ENCODE data around the gene TMEM121B. TPM values are rescaled to one million over a fixed set of nuclear protein-coding genes. Genes with fewer than 3 reads are reported as not detected.

The TMEM121B gene
- under 1 TPM in 3 of 4 donors, not detected in 1; 0.28 to 0.45 (median 0.44) TPM for polyA plus RNA-seq
- long read RNA-seq, donor 1, full-length matches to known transcripts: 3 of 3 reads
- long read RNA-seq, donor 1, partial matches to known transcripts: 0 of 3 reads
- long read RNA-seq, donor 1, other reads (novel, unspliced or antisense): 0 of 3 reads
- long read RNA-seq, donor 2: 0 reads
- long read RNA-seq, donor 3, full-length matches to known transcripts: 1 of 1 reads
- long read RNA-seq, donor 3, partial matches to known transcripts: 0 of 1 reads
- long read RNA-seq, donor 3, other reads (novel, unspliced or antisense): 0 of 1 reads
- long read RNA-seq, donor 4: 0 reads
- long read RNA-seq, donor 5: 0 reads
- long read RNA-seq, donor 6: 0 reads
- long read RNA-seq, donor 7, full-length matches to known transcripts: 1 of 1 reads
- long read RNA-seq, donor 7, partial matches to known transcripts: 0 of 1 reads
- long read RNA-seq, donor 7, other reads (novel, unspliced or antisense): 0 of 1 reads
- long read RNA-seq, donor 8: 0 reads
- long read RNA-seq, donor 9, full-length matches to known transcripts: 1 of 1 reads
- long read RNA-seq, donor 9, partial matches to known transcripts: 0 of 1 reads
- long read RNA-seq, donor 9, other reads (novel, unspliced or antisense): 0 of 1 reads
- long read RNA-seq, donor 10, full-length matches to known transcripts: 1 of 1 reads
- long read RNA-seq, donor 10, partial matches to known transcripts: 0 of 1 reads
- long read RNA-seq, donor 10, other reads (novel, unspliced or antisense): 0 of 1 reads

GRCh38 chr22:17121233-17122195 lies at the start of gene TMEM121B:
Gene TMEM121B (minus strand): TSS chr22:17121360. CDS start chr22:17121127, 233 bp downstream.
- WGBS, 3 donors: 5 to 11% (median 8%) methylated on average over 52 to 69 of the region's 69 CpGs
- peaks cover 3 to 19% (median 18%) of the 10 kb centered on the region in 3 donors for H3K27me3 ChIP-seq (ENCODE audit: control insufficient read depth in 3 of 3, insufficient read depth in 3 of 3, low read length in 3 of 3)
- DNase-seq: peak; percentile 31 to 71

GRCh38 chr22:17167486-17167885 lies 46.3 kb upstream of the TMEM121B start:
- WGBS, 3 donors: 46 to 52% (median 51%) methylated on average over 7 of the region's 7 CpGs
- no peaks in the 10 kb centered on the region for H3K4me1 ChIP-seq (ENCODE audit: control insufficient read depth in 3 of 3, insufficient read depth in 2 of 3, low read depth in 1 of 3, low read length in 2 of 3)
- H3K9me3 ChIP-seq (ENCODE audit: control insufficient read depth in 2 of 2, insufficient read depth in 1 of 2, low read depth in 1 of 2, low read length in 1 of 2): no peaks in the 10 kb centered on the region
- no peak overlapping the region for H3K27ac ChIP-seq (ENCODE audit: low read depth in 1 of 3, low read length in 2 of 3)
- no peaks in the 10 kb centered on the region for H3K36me3 ChIP-seq (ENCODE audit: control insufficient read depth in 3 of 3, insufficient read depth in 2 of 3, low read depth in 1 of 3, low read length in 3 of 3)
- H3K4me3 ChIP-seq (ENCODE audit: low read depth in 1 of 3, low read length in 3 of 3): no peak overlapping the region
- H3K27me3 ChIP-seq (ENCODE audit: control insufficient read depth in 3 of 3, insufficient read depth in 3 of 3, low read length in 3 of 3): no peaks in the 10 kb centered on the region
- DNase-seq (no peak), FAIRE-seq (no peak)

More at GRCh38 chr22:17121233-17122195, at the start of gene TMEM121B:
- Histone ChIP-seq H3K4me1 (ENCODE audit: control insufficient read depth in 3 of 3, insufficient read depth in 2 of 3, low read depth in 1 of 3, low read length in 2 of 3) (peaks cover 0 to 3% (median 0%) of the 10 kb centered on the region in 3 donors), H3K36me3 (ENCODE audit: control insufficient read depth in 3 of 3, insufficient read depth in 2 of 3, low read depth in 1 of 3, low read length in 3 of 3) (no peaks in the 10 kb centered on the region), H3K27ac (ENCODE audit: low read depth in 1 of 3, low read length in 2 of 3) (no peak within 1 kb of the TSS), H3K9me3 (ENCODE audit: control insufficient read depth in 2 of 2, insufficient read depth in 1 of 2, low read depth in 1 of 2, low read length in 1 of 2) (no peaks in the 10 kb centered on the region), H3K4me3 (ENCODE audit: low read depth in 1 of 3, low read length in 3 of 3) (peak within 1 kb of the TSS; percentile 24 to 63 (median 32))
- FAIRE-seq: no peak

- DNase-seq: no peak
- H3K36me3 ChIP-seq (ENCODE audit: control insufficient read depth in 3 of 3, insufficient read depth in 2 of 3, low read depth in 1 of 3, low read length in 3 of 3): no peaks in the 10 kb centered on the region
- WGBS, 3 donors: 86 to 90% (median 89%) methylated on average over 3 of the region's 3 CpGs
- H3K27ac ChIP-seq (ENCODE audit: low read depth in 1 of 3, low read length in 2 of 3): no peak overlapping the region
- H3K9me3 ChIP-seq (ENCODE audit: control insufficient read depth in 2 of 2, insufficient read depth in 1 of 2, low read depth in 1 of 2, low read length in 1 of 2): no peaks in the 10 kb centered on the region
- no peaks in the 10 kb centered on the region for H3K4me1 ChIP-seq (ENCODE audit: control insufficient read depth in 3 of 3, insufficient read depth in 2 of 3, low read depth in 1 of 3, low read length in 2 of 3)
- no peak overlapping the region for H3K4me3 ChIP-seq (ENCODE audit: low read depth in 1 of 3, low read length in 3 of 3)
- FAIRE-seq: no peak
- no peaks in the 10 kb centered on the region for H3K27me3 ChIP-seq (ENCODE audit: control insufficient read depth in 3 of 3, insufficient read depth in 3 of 3, low read length in 3 of 3)
Measured at GRCh38 chr22:17164392-17165024, 43.3 kb upstream of the TMEM121B start.

- Histone ChIP-seq H3K9me3 (ENCODE audit: control insufficient read depth in 2 of 2, insufficient read depth in 1 of 2, low read depth in 1 of 2, low read length in 1 of 2) (no peaks in the 10 kb centered on the region), H3K27ac (ENCODE audit: low read depth in 1 of 3, low read length in 2 of 3) (no peak overlapping the region), H3K4me3 (ENCODE audit: low read depth in 1 of 3, low read length in 3 of 3) (no peak overlapping the region), H3K27me3 (ENCODE audit: control insufficient read depth in 3 of 3, insufficient read depth in 3 of 3, low read length in 3 of 3) (no peaks in the 10 kb centered on the region), H3K36me3 (ENCODE audit: control insufficient read depth in 3 of 3, insufficient read depth in 2 of 3, low read depth in 1 of 3, low read length in 3 of 3) (no peaks in the 10 kb centered on the region), H3K4me1 (ENCODE audit: control insufficient read depth in 3 of 3, insufficient read depth in 2 of 3, low read depth in 1 of 3, low read length in 2 of 3) (no peaks in the 10 kb centered on the region)
- 80 to 90% (median 84%) methylated on average over 8 of the region's 8 CpGs for WGBS, 3 donors
- FAIRE-seq (no peak), DNase-seq (no peak)
Measured at GRCh38 chr22:17162731-17163130, 41.6 kb upstream of the TMEM121B start.

GRCh38 chr22:17161991-17162390 lies 40.8 kb upstream of the TMEM121B start:
- no peak for FAIRE-seq
- WGBS, 3 donors: 84 to 90% (median 90%) methylated on average over 3 of the region's 3 CpGs
- H3K27ac ChIP-seq (ENCODE audit: low read depth in 1 of 3, low read length in 2 of 3): no peak overlapping the region

DNA sequence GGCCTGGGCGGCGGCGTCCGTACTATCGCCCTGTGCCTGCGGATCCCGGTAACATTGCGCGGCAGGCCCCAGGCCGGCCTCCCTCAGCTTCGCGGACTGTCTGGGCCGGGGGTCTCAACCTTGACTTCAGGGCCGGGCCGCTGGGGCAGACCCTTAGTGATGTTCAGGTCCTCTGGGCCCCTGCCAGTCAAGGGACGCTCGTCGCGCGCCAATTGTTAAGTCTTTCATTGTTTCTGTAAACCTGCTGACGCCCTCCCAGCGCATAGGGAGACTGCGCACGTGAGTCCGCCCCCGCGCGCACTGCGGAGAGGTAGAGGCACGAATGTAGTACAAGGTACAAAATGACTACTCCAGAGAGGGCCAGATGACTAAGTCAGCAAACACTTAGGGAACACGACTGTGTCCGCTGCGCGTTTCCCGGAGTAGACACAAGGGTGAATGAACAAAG lies 38.4 kb upstream of the TMEM121B start:
- peak; percentile 83 to 90 for DNase-seq
- 4 to 10% (median 7%) methylated on average over 21 to 35 of the region's 35 CpGs for WGBS, 3 donors
- FAIRE-seq: no peak
- no peaks in the 10 kb centered on the region for H3K27me3 ChIP-seq (ENCODE audit: control insufficient read depth in 3 of 3, insufficient read depth in 3 of 3, low read length in 3 of 3)
- peak overlapping the region; percentile 79 to 86 (median 85) for H3K27ac ChIP-seq (ENCODE audit: low read depth in 1 of 3, low read length in 2 of 3)
- no peaks in the 10 kb centered on the region for H3K36me3 ChIP-seq (ENCODE audit: control insufficient read depth in 3 of 3, insufficient read depth in 2 of 3, low read depth in 1 of 3, low read length in 3 of 3)
- H3K4me1 ChIP-seq (ENCODE audit: control insufficient read depth in 3 of 3, insufficient read depth in 2 of 3, low read depth in 1 of 3, low read length in 2 of 3): peaks cover 0 to 7% (median 3%) of the 10 kb centered on the region in 3 donors
- H3K4me3 ChIP-seq (ENCODE audit: low read depth in 1 of 3, low read length in 3 of 3): peak overlapping the region; percentile 53 to 71 (median 58)
- H3K9me3 ChIP-seq (ENCODE audit: control insufficient read depth in 2 of 2, insufficient read depth in 1 of 2, low read depth in 1 of 2, low read length in 1 of 2): no peaks in the 10 kb centered on the region

More at GRCh38 chr22:17161991-17162390, 40.8 kb upstream of the TMEM121B start:
- Histone ChIP-seq H3K4me3 (ENCODE audit: low read depth in 1 of 3, low read length in 3 of 3) (no peak overlapping the region), H3K9me3 (ENCODE audit: control insufficient read depth in 2 of 2, insufficient read depth in 1 of 2, low read depth in 1 of 2, low read length in 1 of 2) (no peaks in the 10 kb centered on the region), H3K36me3 (ENCODE audit: control insufficient read depth in 3 of 3, insufficient read depth in 2 of 3, low read depth in 1 of 3, low read length in 3 of 3) (no peaks in the 10 kb centered on the region), H3K27me3 (ENCODE audit: control insufficient read depth in 3 of 3, insufficient read depth in 3 of 3, low read length in 3 of 3) (no peaks in the 10 kb centered on the region), H3K4me1 (ENCODE audit: control insufficient read depth in 3 of 3, insufficient read depth in 2 of 3, low read depth in 1 of 3, low read length in 2 of 3) (peaks cover 0 to 4% (median 3%) of the 10 kb centered on the region in 3 donors)
- no peak for DNase-seq

DNA sequence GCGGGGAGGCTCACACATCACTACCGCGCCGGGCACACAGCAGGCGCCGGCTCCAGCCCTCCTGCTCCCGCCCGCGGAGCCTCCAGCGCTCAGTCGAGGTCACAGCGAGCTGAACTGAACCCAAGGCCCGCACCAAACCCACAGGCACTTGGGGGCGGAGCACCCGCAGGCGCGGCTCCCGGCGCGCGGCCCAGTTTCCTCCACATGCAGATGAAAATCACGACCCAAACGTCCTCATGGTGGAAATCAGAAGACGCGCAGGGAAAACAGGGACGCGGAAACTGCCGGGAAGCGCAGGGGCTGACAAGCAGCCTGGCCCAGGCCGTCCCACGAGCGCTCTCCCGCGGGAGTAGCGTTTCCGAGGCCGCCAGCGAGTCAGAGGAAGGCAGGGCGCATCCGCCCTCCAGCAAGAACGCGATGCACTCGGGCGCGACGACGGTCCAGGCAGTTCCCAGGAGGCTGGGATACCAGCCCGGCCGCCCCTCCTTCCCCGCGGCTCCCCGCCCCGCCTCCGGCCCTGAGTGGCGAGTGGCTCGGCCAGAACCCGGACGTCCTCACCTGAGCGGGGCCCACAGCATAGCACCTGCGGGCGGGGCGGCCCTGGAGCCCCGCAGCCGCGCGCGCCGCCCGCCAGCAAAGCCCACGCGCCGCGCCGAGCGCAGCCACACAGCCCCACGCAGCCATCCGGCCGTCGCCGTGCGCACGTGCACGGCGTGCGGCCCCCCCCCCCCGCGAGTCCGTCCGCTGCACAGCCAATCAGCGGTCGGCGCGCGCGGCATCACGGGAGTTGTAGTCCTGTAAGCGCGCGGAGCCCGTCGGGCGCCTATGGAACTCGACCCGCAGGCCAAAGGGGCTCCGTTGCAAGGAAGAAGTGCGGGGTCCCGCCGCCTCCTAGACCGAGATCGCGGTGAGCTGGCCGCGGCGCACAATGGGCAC lies 37.7 kb upstream of the TMEM121B start, which contains the start of gene HDHD5:
Gene HDHD5, minus strand, starts transcription at position 710 of the 936 bp plus-strand sequence. Its CDS starts 26 bp downstream, at position 684.
- Histone ChIP-seq H3K4me3 (ENCODE audit: low read depth in 1 of 3, low read length in 3 of 3) (peak within 1 kb of the TSS; percentile 53 to 71 (median 63)), H3K36me3 (ENCODE audit: control insufficient read depth in 3 of 3, insufficient read depth in 2 of 3, low read depth in 1 of 3, low read length in 3 of 3) (no peaks in the 10 kb centered on the region), H3K9me3 (ENCODE audit: control insufficient read depth in 2 of 2, insufficient read depth in 1 of 2, low read depth in 1 of 2, low read length in 1 of 2) (no peaks in the 10 kb centered on the region), H3K27me3 (ENCODE audit: control insufficient read depth in 3 of 3, insufficient read depth in 3 of 3, low read length in 3 of 3) (no peaks in the 10 kb centered on the region), H3K27ac (ENCODE audit: low read depth in 1 of 3, low read length in 2 of 3) (peak within 1 kb of the TSS; percentile 85 to 95 (median 86)), H3K4me1 (ENCODE audit: control insufficient read depth in 3 of 3, insufficient read depth in 2 of 3, low read depth in 1 of 3, low read length in 2 of 3) (peaks cover 0 to 7% (median 3%) of the 10 kb centered on the region in 3 donors)
- DNase-seq (peak; percentile 87 to 98), FAIRE-seq (no peak)
- 0 to 1% (median 0%) methylated on average over 64 to 114 of the region's 114 CpGs for WGBS, 3 donors

All from small intestine (tissue), 16 donors.